CD14-positive monocyte (primary cell): ENCODE measurements around the gene HYDIN. TPM values are rescaled to one million over a fixed set of nuclear protein-coding genes. Genes with fewer than 3 reads are reported as not detected.

Experiments used
- DNase-seq, 3 donors: peaks; one replicate each; pipeline ENCODE4 v3.0.0-alpha.2; 2011 to 2022
- H2AFZ ChIP-seq: 2 replicates; pipeline ENCODE4 v1.6.0; 2012; ENCODE audit warnings: mild to moderate bottlenecking, low read depth, low read length, inconsistent platforms; ENCODE audit not compliant: insufficient read depth, poor library complexity, severe bottlenecking
- H3K27ac ChIP-seq, 2 donors: 1 replicate in 1 of 2; 2 replicates in 1 of 2; pipeline ENCODE4 v1.5.1; 2012 to 2013; ENCODE audit warnings: low read length in 2 of 2, control low read depth in 1 of 2, inconsistent platforms in 1 of 2, low read depth in 1 of 2, mild to moderate bottlenecking in 1 of 2
- H3K27me3 ChIP-seq, 2 donors: one replicate each; pipeline versions ENCODE4 v1.6.0 to v1.6.1; 2011 to 2013; ENCODE audit warnings: low read length in 2 of 2; ENCODE audit not compliant: control insufficient read depth in 2 of 2, insufficient read depth in 2 of 2
- H3K36me3 ChIP-seq, 2 donors: replicated peaks in 1 of 2; 1 replicate in 1 of 2; 2 replicates in 1 of 2; pipeline versions ENCODE4 v1.5.1 to v1.6.1; 2012 to 2013; ENCODE audit warnings: low read length in 2 of 2, control low read depth in 1 of 2, inconsistent platforms in 1 of 2, mild to moderate bottlenecking in 1 of 2; ENCODE audit not compliant: insufficient read depth in 2 of 2, control insufficient read depth in 1 of 2
- H3K4me1 ChIP-seq, 2 donors: 1 replicate in 1 of 2; 2 replicates in 1 of 2; pipeline versions ENCODE4 v1.5.1 to v1.6.1; 2012 to 2013; ENCODE audit warnings: low read length in 2 of 2, control low read depth in 1 of 2, inconsistent platforms in 1 of 2, mild to moderate bottlenecking in 1 of 2, moderate library complexity in 1 of 2; ENCODE audit not compliant: insufficient read depth in 2 of 2, control insufficient read depth in 1 of 2
- H3K4me2 ChIP-seq: replicated peaks from 2 replicates; pipeline ENCODE3; 2012; ENCODE audit warnings: low read length, moderate library complexity, mild to moderate bottlenecking; ENCODE audit not compliant: poor library complexity, severe bottlenecking; ENCODE audit errors: extremely low read depth
- H3K4me3 ChIP-seq, 3 experiments: fragments of 200-600 bp in 1 of 3; sonication (generic) in 1 of 3; replicated peaks in 1 of 3; 1 replicate in 2 of 3; 2 replicates in 1 of 3; pipeline ENCODE4 v1.5.1; 2011 to 2013; ENCODE audit warnings: low read length in 3 of 3, mild to moderate bottlenecking in 3 of 3, control low read depth in 2 of 3, low read depth in 2 of 3, inconsistent platforms in 1 of 3, moderate library complexity in 1 of 3
- H3K79me2 ChIP-seq: 2 replicates; pipeline ENCODE4 v1.6.0; 2012; ENCODE audit warnings: mild to moderate bottlenecking, control low read depth, inconsistent platforms, low read length, moderate library complexity; ENCODE audit not compliant: insufficient read depth
- H3K9ac ChIP-seq: 2 replicates; pipeline ENCODE4 v1.6.0; 2017; ENCODE audit warnings: low read length, mild to moderate bottlenecking; ENCODE audit not compliant: insufficient read depth, poor library complexity, severe bottlenecking
- H3K9me3 ChIP-seq, 2 donors: replicated peaks in 1 of 2; 1 replicate in 1 of 2; 2 replicates in 1 of 2; pipeline versions ENCODE4 v1.5.1 to v1.6.1; 2012 to 2013; ENCODE audit warnings: low read length in 2 of 2, control low read depth in 1 of 2; ENCODE audit not compliant: control insufficient read depth in 1 of 2, insufficient read depth in 1 of 2
- H4K20me1 ChIP-seq: 2 replicates; pipeline ENCODE4 v1.6.0; 2012; ENCODE audit warnings: mild to moderate bottlenecking, low read length, control low read depth, moderate library complexity; ENCODE audit not compliant: insufficient read depth
- H3K27ac Mint-ChIP-seq, 7 donors: one replicate each; pipeline ENCODE4 v1.8.0; 2020; ENCODE audit warnings: mild to moderate bottlenecking in 7 of 7, mixed read lengths in 7 of 7, moderate library complexity in 6 of 7, inconsistent platforms in 2 of 7
- H3K27me3 Mint-ChIP-seq, 3 donors: one replicate each; pipeline ENCODE4 v1.8.0; 2021 to 2022; ENCODE audit warnings: low read depth in 3 of 3, mild to moderate bottlenecking in 3 of 3, mixed read lengths in 3 of 3, moderate library complexity in 3 of 3, inconsistent platforms in 1 of 3
- H3K36me3 Mint-ChIP-seq, 2 donors: one replicate each; pipeline ENCODE4 v1.8.0; 2020; ENCODE audit warnings: mixed read lengths in 2 of 2, inconsistent platforms in 1 of 2, mild to moderate bottlenecking in 1 of 2
- H3K4me1 Mint-ChIP-seq: one replicate; pipeline ENCODE4 v1.8.0; 2020; ENCODE audit warnings: mild to moderate bottlenecking, mixed read lengths
- H3K4me3 Mint-ChIP-seq, 2 donors: one replicate each; pipeline ENCODE4 v1.8.0; 2020; ENCODE audit warnings: mild to moderate bottlenecking in 2 of 2, mixed read lengths in 2 of 2, moderate library complexity in 1 of 2
- H3K9me3 Mint-ChIP-seq, 7 donors: one replicate each; pipeline ENCODE4 v1.8.0; 2020 to 2022; ENCODE audit warnings: mixed read lengths in 7 of 7, mild to moderate bottlenecking in 6 of 7, moderate library complexity in 6 of 7, inconsistent platforms in 2 of 7
- CTCF ChIP-seq: fragments of 200-600 bp; IDR thresholded peaks from one replicate; pipeline ENCODE4 v1.8.0; 2022; ENCODE audit warnings: antibody characterized with exemption, mild to moderate bottlenecking
- WGBS: methylation state at CpG from one replicate; pipeline ENCODE4 v1.1.5; 2013; ENCODE audit warnings: missing lambda C conversion rate; ENCODE audit not compliant: insufficient coverage; 5-methylcytosine and 5-hydroxymethylcytosine counted together
- intact Hi-C, 2 donors: fragments of 100-400 bp; cut with micrococcal nuclease; formaldehyde crosslinking; loops; one replicate each; pipeline versions ENCODE4 v1.15.0 to v1.15.1; 2023
- polyA plus RNA-seq, 3 donors: library from polyadenylated mRNA; depleted of rRNA in 1 of 3; unstranded in 2 of 3; stranded (reverse) in 1 of 3; fragments of 300-500 nt in 2 of 3; fragments of >200 nt in 1 of 3; fragmentation: Illumina TruSeq in 2 of 3; gene quantifications; 1 replicate in 2 of 3; 2 replicates in 1 of 3; pipeline ENCODE4 v1.2.3, GENCODE V29; 2012 to 2021

The HYDIN gene
- polyA plus RNA-seq, 3 donors: not detected

DNA sequence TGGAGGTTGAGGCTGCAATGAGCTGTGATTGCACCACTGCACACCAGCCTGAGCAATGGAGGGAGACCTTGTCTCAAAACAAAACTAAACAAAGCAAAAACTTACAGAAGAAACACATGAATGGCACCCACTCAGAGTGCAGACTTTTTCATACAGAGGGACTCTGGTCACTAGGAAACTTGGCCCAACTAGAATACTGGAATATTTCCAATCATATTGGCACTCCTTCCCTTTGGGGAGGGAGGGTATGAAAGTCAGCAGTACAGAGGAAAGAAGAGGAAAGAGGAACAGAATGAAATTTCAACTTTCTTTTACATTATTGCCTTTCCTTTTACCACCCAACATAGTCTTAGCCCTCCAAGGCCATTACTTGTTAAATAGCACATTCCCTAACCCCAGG lies 30.5 kb upstream of the HYDIN start:
- Mint-ChIP-seq H3K36me3 (no peaks in the 10 kb centered on the region), H3K27me3 (peaks cover 0 to 5% (median 2%) of the 10 kb centered on the region in 3 donors), H3K27ac (no peak overlapping the region), H3K4me3 (no peak overlapping the region), H3K4me1 (no peaks in the 10 kb centered on the region), H3K9me3 (peaks cover 0 to 5% (median 0%) of the 10 kb centered on the region in 7 donors)
- no peaks in the 10 kb centered on the region for H3K9me3 ChIP-seq
- H3K4me1 ChIP-seq: no peaks in the 10 kb centered on the region
- no peak overlapping the region for H2AFZ ChIP-seq
- H3K27ac ChIP-seq: no peak overlapping the region
- H3K36me3 ChIP-seq: no peaks in the 10 kb centered on the region
- no peaks in the 10 kb centered on the region for H4K20me1 ChIP-seq
- no peak overlapping the region for H3K4me3 ChIP-seq
- no peak for DNase-seq
- H3K4me2 ChIP-seq: no peak overlapping the region
- no peak overlapping the region for H3K9ac ChIP-seq
- TF ChIP-seq CTCF: no peak
- no peaks in the 10 kb centered on the region for H3K79me2 ChIP-seq
- no peaks in the 10 kb centered on the region for H3K27me3 ChIP-seq
- intact Hi-C loops: no loop called here

GRCh38 chr16:71259086-71259485 lies 28.6 kb upstream of the HYDIN start:
- 14% methylated on average over 4 of the region's 5 CpGs for WGBS
- no peak overlapping the region for H3K9ac ChIP-seq
- no peak overlapping the region for H3K4me2 ChIP-seq
- intact Hi-C loops: no loop called here
- no peak overlapping the region for H3K4me3 ChIP-seq
- H3K9me3 ChIP-seq: no peaks in the 10 kb centered on the region
- Mint-ChIP-seq H3K4me1 (peaks cover 4% of the 10 kb centered on the region), H3K27ac (no peak overlapping the region), H3K9me3 (peaks cover 0 to 5% (median 0%) of the 10 kb centered on the region in 7 donors), H3K27me3 (peaks cover 1 to 9% (median 3%) of the 10 kb centered on the region in 3 donors), H3K36me3 (no peaks in the 10 kb centered on the region), H3K4me3 (no peak overlapping the region)
- H2AFZ ChIP-seq: no peak overlapping the region
- no peak overlapping the region for H3K27ac ChIP-seq
- no peak for TF ChIP-seq CTCF
- DNase-seq: no peak
- no peaks in the 10 kb centered on the region for H3K4me1 ChIP-seq
- no peaks in the 10 kb centered on the region for H4K20me1 ChIP-seq
- H3K27me3 ChIP-seq: no peaks in the 10 kb centered on the region
- no peaks in the 10 kb centered on the region for H3K36me3 ChIP-seq
- no peaks in the 10 kb centered on the region for H3K79me2 ChIP-seq
